B cell (primary cell): ENCODE results near the gene FAM222A. TPM values are rescaled to one million over a fixed set of nuclear protein-coding genes. Genes with fewer than 3 reads are reported as not detected.
"Not testable (repeated sequence)": the region's sequence is repeated elsewhere in the genome, so short reads cannot be mapped to it uniquely, and the experiment has no call there.

ENCODE experiments used
- ATAC-seq: fragments of 200-7000 bp; cut with Tn5 transposase; one replicate; pipeline ENCODE4 v1.10.0; 2021; ENCODE audit warnings: low read depth, mild to moderate bottlenecking, moderate number of reproducible peaks, moderate library complexity
- CTCF ChIA-PET: fragments of 350-600 bp; sonication (Branson Sonifier 250); formaldehyde crosslinking; loops from one replicate; lab custom pipeline; 2021; ENCODE audit warnings: antibody characterized with exemption, inconsistent platforms; lab: Charles Lee
- POLR2A ChIA-PET: fragments of 350-600 bp; sonication (Branson Sonifier 250); formaldehyde crosslinking; loops from one replicate; lab custom pipeline; 2021; ENCODE audit warnings: antibody characterized with exemption; lab: Charles Lee
- DNase-seq: peaks from one replicate; pipeline ENCODE4 v3.0.0; 2013
- H2AFZ ChIP-seq: 2 replicates; pipeline ENCODE4 v1.6.1; 2012; ENCODE audit warnings: mild to moderate bottlenecking, low read depth, low read length; ENCODE audit not compliant: insufficient read depth, poor library complexity, severe bottlenecking
- H3K27ac ChIP-seq, 2 donors: 1 replicate in 1 of 2; 2 replicates in 1 of 2; pipeline ENCODE4 v1.5.1; 2012 to 2013; ENCODE audit warnings: low read length in 2 of 2, mild to moderate bottlenecking in 2 of 2, moderate library complexity in 1 of 2
- H3K27me3 ChIP-seq, 4 experiments: fragments of 200-600 bp in 1 of 4; sonication (generic) in 1 of 4; replicated peaks in 1 of 4; 1 replicate in 2 of 4; 2 replicates in 2 of 4; pipeline versions ENCODE4 v1.6.1 to v1.7.0; 2013 to 2016; ENCODE audit warnings: low read length in 3 of 4, mild to moderate bottlenecking in 2 of 4, mixed read lengths in 1 of 4, moderate library complexity in 1 of 4; ENCODE audit not compliant: insufficient read depth in 4 of 4, control insufficient read depth in 3 of 4; ENCODE audit errors: control extremely low read depth in 1 of 4
- H3K36me3 ChIP-seq, 2 experiments: replicated peaks in 1 of 2; 1 replicate in 1 of 2; 2 replicates in 1 of 2; pipeline versions ENCODE4 v1.6.1 to v1.7.1; 2013; ENCODE audit warnings: low read length in 1 of 2; ENCODE audit not compliant: insufficient read depth in 2 of 2, control insufficient read depth in 1 of 2; ENCODE audit errors: control extremely low read depth in 1 of 2, extremely low read depth in 1 of 2
- H3K4me1 ChIP-seq, 2 donors: fragments of 200-600 bp in 1 of 2; sonication (generic) in 1 of 2; 1 replicate in 1 of 2; 2 replicates in 1 of 2; pipeline versions ENCODE4 v1.5.1 to v1.6.1; 2013 to 2017; ENCODE audit warnings: low read length in 2 of 2; ENCODE audit not compliant: control insufficient read depth in 2 of 2, insufficient read depth in 2 of 2
- H3K4me2 ChIP-seq: replicated peaks from 2 replicates; pipeline ENCODE3; 2012; ENCODE audit warnings: mild to moderate bottlenecking, low read depth, low read length; ENCODE audit not compliant: poor library complexity, severe bottlenecking
- H3K4me3 ChIP-seq, 5 experiments: fragments of 200-600 bp in 1 of 5; sonication (generic) in 1 of 5; 1 replicate in 3 of 5; 2 replicates in 2 of 5; pipeline versions ENCODE4 v1.5.1 to v1.7.0; 2011 to 2016; ENCODE audit warnings: low read length in 4 of 5, mild to moderate bottlenecking in 4 of 5, low read depth in 2 of 5, control low read depth in 1 of 5, moderate library complexity in 1 of 5; ENCODE audit not compliant: insufficient read depth in 1 of 5; ENCODE audit errors: control extremely low read depth in 1 of 5, extremely low read depth in 1 of 5
- H3K79me2 ChIP-seq: fragments of 200-600 bp; sonication (generic); one replicate; pipeline ENCODE4 v1.6.0; 2016; ENCODE audit warnings: low read length; ENCODE audit not compliant: control insufficient read depth, insufficient read depth
- H3K9ac ChIP-seq: fragments of 200-600 bp; sonication (generic); 2 replicates; pipeline ENCODE4 v1.6.1; 2017; ENCODE audit warnings: mild to moderate bottlenecking, low read length, moderate library complexity
- H3K9me3 ChIP-seq, 3 donors: one replicate each; pipeline versions ENCODE4 v1.6.1 to v1.7.1; 2013; ENCODE audit warnings: low read length in 2 of 3; ENCODE audit not compliant: control insufficient read depth in 2 of 3, insufficient read depth in 1 of 3; ENCODE audit errors: control extremely low read depth in 1 of 3
- H4K20me1 ChIP-seq: 2 replicates; pipeline ENCODE4 v1.6.0; 2012; ENCODE audit warnings: mild to moderate bottlenecking, low read length; ENCODE audit not compliant: insufficient read depth, control insufficient read depth, poor library complexity, severe bottlenecking
- H3K27ac Mint-ChIP-seq: one replicate; pipeline ENCODE4 v1.8.0; 2021; ENCODE audit warnings: mixed read lengths
- H3K27me3 Mint-ChIP-seq: one replicate; pipeline ENCODE4 v1.8.0; 2021; ENCODE audit warnings: mixed read lengths
- H3K4me1 Mint-ChIP-seq: one replicate; pipeline ENCODE4 v1.8.0; 2021; ENCODE audit warnings: mixed read lengths
- H3K4me3 Mint-ChIP-seq: one replicate; pipeline ENCODE4 v1.8.0; 2021; ENCODE audit warnings: mixed read lengths
- H3K9me3 Mint-ChIP-seq: one replicate; pipeline ENCODE4 v1.8.0; 2022; ENCODE audit warnings: mixed read lengths; ENCODE audit not compliant: insufficient read depth
- EZH2 ChIP-seq: IDR thresholded peaks from 2 replicates; pipeline ENCODE4 v1.6.1; 2012; ENCODE audit warnings: borderline replicate concordance, low read depth, mild to moderate bottlenecking, moderate library complexity, low read length; ENCODE audit not compliant: insufficient read depth, poor library complexity, severe bottlenecking
- WGBS: methylation state at CpG from one replicate; pipeline ENCODE4 v1.1.5; 2013; ENCODE audit warnings: missing lambda C conversion rate; ENCODE audit not compliant: insufficient coverage; 5-methylcytosine and 5-hydroxymethylcytosine counted together
- intact Hi-C: fragments of 100-400 bp; cut with micrococcal nuclease; formaldehyde crosslinking; loops from one replicate; pipeline ENCODE4 v1.10.0; 2022
- polyA plus RNA-seq: library from polyadenylated mRNA; depleted of rRNA; stranded (reverse); fragments of >200 nt; gene quantifications from 2 replicates; pipeline ENCODE4 v1.2.3, GENCODE V29; 2012
- total RNA-seq, 2 donors: library from RNA; stranded (reverse); fragments of 120-200 nt in 1 of 2; gene quantifications; 1 replicate in 1 of 2; 2 replicates in 1 of 2; pipeline versions ENCODE4 v1.2.3 to v1.2.4, GENCODE V29; 2013 to 2022
- TF ChIP-seq, protein P1 (sequence below): fragments of 200-600 bp; IDR thresholded peaks from one replicate; pipeline ENCODE4 v1.8.0; 2022; ENCODE audit warnings: antibody characterized with exemption, mild to moderate bottlenecking

FAM222A gene
- total and polyA plus RNA-seq, 2 donors (not counting 1 experiment from before 2014, with no cell fraction given), result 0.49 to 4.6 TPM

DNA sequence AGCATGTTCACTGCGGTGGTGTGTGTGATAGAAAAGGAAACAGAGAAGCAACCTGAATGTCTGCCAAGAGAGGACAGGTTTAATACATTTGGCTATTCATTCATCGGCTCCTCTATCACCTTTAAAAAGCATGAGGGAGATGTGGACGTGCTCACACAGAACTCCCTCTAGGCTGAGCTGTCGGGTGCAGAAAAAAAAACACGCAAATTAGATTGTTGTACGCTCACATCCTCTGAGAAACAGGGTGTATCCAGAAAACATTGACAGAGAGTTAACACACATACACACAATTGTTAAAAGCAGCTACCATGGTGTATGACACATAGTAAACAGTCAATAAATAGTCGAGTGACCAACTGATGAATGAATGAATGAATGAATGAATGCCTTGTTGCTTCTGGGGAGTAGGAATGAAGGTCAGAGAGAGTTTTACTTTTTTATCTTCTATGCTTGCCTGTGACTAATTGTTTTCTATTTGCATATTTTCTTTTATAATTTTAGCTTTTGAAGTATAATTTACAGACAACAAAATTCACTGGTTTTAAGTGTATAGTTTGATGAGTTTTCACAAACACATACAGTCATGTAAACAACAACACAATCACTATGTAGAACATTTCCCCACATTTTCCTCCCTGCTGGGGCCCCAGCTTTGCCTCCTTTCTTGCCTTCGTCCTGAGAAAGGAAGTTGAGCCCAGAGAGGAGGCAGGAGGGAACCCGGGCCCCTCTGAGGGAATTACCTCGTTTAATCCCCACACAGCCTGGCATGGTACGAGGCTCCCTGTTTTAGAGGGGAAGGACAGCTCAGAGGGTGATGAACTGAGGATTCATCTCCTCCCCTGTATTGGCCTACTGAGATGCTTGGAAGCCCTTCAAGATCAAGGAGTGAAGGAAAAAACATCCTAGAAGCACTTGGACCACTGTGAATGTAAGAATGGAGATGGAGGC, 19.7 kb upstream of the FAM222A start:
- ATAC-seq, result no peak
- peaks cover 0 to 6% (median 0%) of the 10 kb centered on the region in 3 donors for H3K9me3 ChIP-seq
- H3K27ac Mint-ChIP-seq, result no peak overlapping the region
- H4K20me1 ChIP-seq, result no peaks in the 10 kb centered on the region
- no peak overlapping the region for H3K9ac ChIP-seq
- WGBS, result 100% methylated on average over 3 of the region's 11 CpGs
- CTCF ChIA-PET, result no interaction called here
- no peaks in the 10 kb centered on the region for H3K9me3 Mint-ChIP-seq
- intact Hi-C loops, result no loop called here
- no peak overlapping the region for H3K27ac ChIP-seq
- no peak overlapping the region for H3K4me3 Mint-ChIP-seq
- POLR2A ChIA-PET, result no interaction called here
- no peak overlapping the region for H3K4me2 ChIP-seq
- no peak overlapping the region for H3K4me3 ChIP-seq
- H3K27me3 ChIP-seq, result peaks cover 0 to 15% (median 2%) of the 10 kb centered on the region in 4 experiments
- no peaks in the 10 kb centered on the region for H3K79me2 ChIP-seq
- H3K27me3 Mint-ChIP-seq, result peaks cover 26% of the 10 kb centered on the region
- H3K36me3 ChIP-seq, result no peaks in the 10 kb centered on the region
- no peaks in the 10 kb centered on the region for H3K4me1 Mint-ChIP-seq
- H2AFZ ChIP-seq, result no peak overlapping the region
- DNase-seq, result no peak
- TF ChIP-seq, protein P1, sequence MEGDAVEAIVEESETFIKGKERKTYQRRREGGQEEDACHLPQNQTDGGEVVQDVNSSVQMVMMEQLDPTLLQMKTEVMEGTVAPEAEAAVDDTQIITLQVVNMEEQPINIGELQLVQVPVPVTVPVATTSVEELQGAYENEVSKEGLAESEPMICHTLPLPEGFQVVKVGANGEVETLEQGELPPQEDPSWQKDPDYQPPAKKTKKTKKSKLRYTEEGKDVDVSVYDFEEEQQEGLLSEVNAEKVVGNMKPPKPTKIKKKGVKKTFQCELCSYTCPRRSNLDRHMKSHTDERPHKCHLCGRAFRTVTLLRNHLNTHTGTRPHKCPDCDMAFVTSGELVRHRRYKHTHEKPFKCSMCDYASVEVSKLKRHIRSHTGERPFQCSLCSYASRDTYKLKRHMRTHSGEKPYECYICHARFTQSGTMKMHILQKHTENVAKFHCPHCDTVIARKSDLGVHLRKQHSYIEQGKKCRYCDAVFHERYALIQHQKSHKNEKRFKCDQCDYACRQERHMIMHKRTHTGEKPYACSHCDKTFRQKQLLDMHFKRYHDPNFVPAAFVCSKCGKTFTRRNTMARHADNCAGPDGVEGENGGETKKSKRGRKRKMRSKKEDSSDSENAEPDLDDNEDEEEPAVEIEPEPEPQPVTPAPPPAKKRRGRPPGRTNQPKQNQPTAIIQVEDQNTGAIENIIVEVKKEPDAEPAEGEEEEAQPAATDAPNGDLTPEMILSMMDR, result no peak
- TF ChIP-seq EZH2, result no peak
- H3K4me1 ChIP-seq, result no peaks in the 10 kb centered on the region

- H3K9ac ChIP-seq, intact Hi-C loops, CTCF ChIA-PET: not testable (repeated sequence)
These were observed 19.0 kb upstream of the FAM222A start for GRCh38 chr12:109694629-109695028.

More at GRCh38 chr12:109694629-109695028, 19.0 kb upstream of the FAM222A start:
- H3K4me2 ChIP-seq, H3K4me1 Mint-ChIP-seq, ATAC-seq, H3K4me3 ChIP-seq, H3K27ac ChIP-seq, H3K4me3 Mint-ChIP-seq, H4K20me1 ChIP-seq, H3K79me2 ChIP-seq, H3K36me3 ChIP-seq, H3K4me1 ChIP-seq, H3K9me3 Mint-ChIP-seq, DNase-seq, H3K27ac Mint-ChIP-seq, POLR2A ChIA-PET, H2AFZ ChIP-seq, H3K9me3 ChIP-seq: not testable (repeated sequence)
- peaks cover 0 to 15% (median 2%) of the 10 kb centered on the region in 4 experiments for H3K27me3 ChIP-seq
- WGBS, result 97% methylated on average over 5 of the region's 6 CpGs
- peaks cover 26% of the 10 kb centered on the region for H3K27me3 Mint-ChIP-seq
